NCI-H748 treated with DMSO at 0.1 percent for 48 hours (cell line): Measurements from ENCODE around the gene SH2D4B.
"Not testable (repeated sequence)": the region's sequence is repeated elsewhere in the genome, so short reads cannot be mapped to it uniquely, and the experiment has no call there.

Experiments used
- DNase-seq: peaks from one replicate; lab custom pipeline; 2025; lab: John Stamatoyannopoulos, UW

Gene SH2D4B

GRCh38 chr10:80543319-80543672 lies 5.6 kb downstream of the SH2D4B start:
- not testable (repeated sequence) for DNase-seq

- DNase-seq: no peak
Measured at GRCh38 chr10:80544316-80544953, 6.7 kb downstream of the SH2D4B start.

GRCh38 chr10:80545258-80545881 lies 7.7 kb downstream of the SH2D4B start:
- DNase-seq: no peak

GRCh38 chr10:80552151-80552646 lies 14.5 kb downstream of the SH2D4B start:
- DNase-seq: no peak

GRCh38 chr10:80553436-80553835 lies 15.7 kb downstream of the SH2D4B start:
- no peak for DNase-seq

- no peak for DNase-seq
Measured at GRCh38 chr10:80554050-80554449, 16.3 kb downstream of the SH2D4B start.

- no peak for DNase-seq
Measured at GRCh38 chr10:80555415-80555814, 17.7 kb downstream of the SH2D4B start.

- no peak for DNase-seq
Measured at GRCh38 chr10:80561950-80562349, 24.2 kb downstream of the SH2D4B start.

- DNase-seq: no peak
Measured at GRCh38 chr10:80567292-80567691, 29.6 kb downstream of the SH2D4B start.

- no peak for DNase-seq
Measured at GRCh38 chr10:80569131-80569895, 31.6 kb downstream of the SH2D4B start.

GRCh38 chr10:80571352-80571751 lies 33.6 kb downstream of the SH2D4B start:
- no peak for DNase-seq

GRCh38 chr10:80579181-80579763 lies 41.6 kb downstream of the SH2D4B start:
- no peak for DNase-seq

GRCh38 chr10:80579849-80580637 lies 42.3 kb downstream of the SH2D4B start:
- no peak for DNase-seq

- no peak for DNase-seq
Measured at GRCh38 chr10:80580638-80581468, 43.2 kb downstream of the SH2D4B start.

GRCh38 chr10:80581469-80581835 lies 43.8 kb downstream of the SH2D4B start:
- no peak for DNase-seq

- DNase-seq: no peak
Measured at GRCh38 chr10:80582286-80582960, 44.7 kb downstream of the SH2D4B start.

- no peak for DNase-seq
Measured at GRCh38 chr10:80583685-80584084, 46.0 kb downstream of the SH2D4B start.

GRCh38 chr10:80585812-80586211 lies 48.1 kb downstream of the SH2D4B start:
- no peak for DNase-seq

- DNase-seq: no peak
Measured at GRCh38 chr10:80588546-80588945, 50.8 kb downstream of the SH2D4B start.

GRCh38 chr10:80589726-80590373 lies 52.1 kb downstream of the SH2D4B start:
- no peak for DNase-seq
